ENCODE measurements around the gene KCNC1.

The KCNC1 gene

DNA sequence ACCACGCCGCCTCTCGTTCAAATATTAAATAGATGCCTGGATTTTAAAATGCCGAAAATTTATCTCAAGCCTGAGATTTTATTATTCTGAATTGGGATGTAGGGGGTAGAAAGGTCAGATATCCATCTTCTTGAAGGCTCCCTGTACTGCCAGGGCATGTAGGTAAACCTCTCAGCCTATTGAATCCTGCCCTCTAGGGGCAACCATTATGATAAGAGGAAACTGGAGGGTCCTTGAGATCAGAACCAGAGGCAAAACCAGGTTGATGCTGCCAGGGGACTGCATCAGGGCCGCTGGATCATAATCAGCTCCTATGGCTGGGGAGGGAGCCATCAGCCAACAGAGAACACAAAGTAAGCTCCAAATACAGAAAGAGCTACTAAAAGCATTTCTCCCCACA is 92.4 kb downstream of the KCNC1 start:
- DNase-seq (ENCODE audit: low spot score): no peak

DNA sequence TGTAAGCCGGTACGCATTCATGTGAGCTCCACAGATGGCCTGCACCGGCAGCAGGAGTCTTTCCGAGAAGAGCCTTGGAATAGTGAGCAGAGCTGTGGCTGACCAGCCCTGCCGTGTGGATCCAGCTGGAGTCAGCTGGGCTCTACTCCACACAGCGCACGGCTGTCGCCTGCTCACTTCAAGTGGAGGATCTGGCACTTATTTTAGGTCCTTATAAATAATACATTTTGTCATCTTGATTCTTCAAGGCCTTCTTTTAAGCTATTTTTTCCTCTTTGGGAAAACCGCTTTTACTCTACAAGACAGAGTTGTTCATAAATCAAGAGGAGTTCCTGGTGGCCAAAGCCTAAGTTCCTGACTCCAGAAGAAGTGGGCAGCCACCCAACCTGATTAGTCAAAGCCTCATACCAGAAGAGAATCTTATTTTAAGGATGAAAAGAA is 93.8 kb downstream of the KCNC1 start:
- DNase-seq (ENCODE audit: low spot score): no peak

DNA sequence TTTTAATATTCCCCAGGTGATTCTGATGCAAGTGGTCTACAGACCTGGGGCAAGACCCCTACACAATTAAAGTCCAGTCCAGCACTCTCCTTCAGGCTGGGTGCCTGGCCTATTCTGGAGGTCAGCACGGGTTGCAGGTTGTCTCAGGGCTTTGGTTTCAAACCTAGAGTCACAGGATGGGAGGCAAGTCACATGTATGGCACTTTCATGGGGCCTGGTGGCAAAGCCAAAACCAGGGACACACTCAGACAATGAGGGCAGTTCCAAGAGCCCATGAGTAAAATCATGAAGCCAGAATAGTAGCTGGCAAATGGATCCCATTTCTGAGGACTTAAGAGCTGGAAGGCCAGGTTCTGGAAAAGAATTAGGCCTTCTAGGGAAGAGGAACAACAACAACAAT is 96.6 kb downstream of the KCNC1 start:
- DNase-seq (ENCODE audit: low spot score): no peak

DNA sequence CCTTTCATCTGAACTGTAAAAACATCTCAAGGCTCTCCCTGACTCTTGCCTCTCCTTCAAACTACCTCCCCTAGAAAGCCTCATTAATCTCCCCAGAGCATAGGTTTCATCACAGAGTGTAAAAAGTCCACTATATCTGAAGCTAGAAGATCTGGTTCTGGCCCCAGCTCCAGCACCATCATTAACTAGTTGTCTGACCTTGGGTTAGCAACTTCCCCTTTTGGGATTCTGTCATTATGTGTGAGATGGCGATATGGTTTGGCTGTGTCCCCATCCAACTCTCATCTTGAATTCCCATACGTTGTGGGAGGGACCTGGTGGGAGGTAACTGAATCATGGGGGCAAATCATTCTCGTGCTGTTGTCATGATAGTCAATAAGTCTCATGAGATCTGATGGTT is 97.3 kb downstream of the KCNC1 start:
- no peak for DNase-seq (ENCODE audit: low spot score)
